ENCODE measurements around the gene SLC22A31. TPM values are rescaled to one million over a fixed set of nuclear protein-coding genes. Genes with fewer than 3 reads are reported as not detected.

The SLC22A31 gene
- total and polyA plus RNA-seq, 10 donors, result 0.98 to 8.3 (median 4.6) TPM

- Histone ChIP-seq H3K36me3 (no peaks in the 10 kb centered on the region), H3K4me1 (peaks cover 11 to 42% (median 23%) of the 10 kb centered on the region in 6 donors), H3K4me3 (no peak overlapping the region), H3K27ac (no peak overlapping the region), H3K9me3 (no peaks in the 10 kb centered on the region), H3K27me3 (replicated peaks in 1 of 7) (peaks cover 0 to 67% (median 38%) of the 10 kb centered on the region in 7 donors)
- 84 to 89% (median 86%) methylated on average over 12 to 13 of the region's 13 CpGs for WGBS, 5 donors
- DNase-seq, result peak; percentile 71
- TF ChIP-seq POLR2AphosphoS5 (IDR thresholded peaks at IDR 0.05) (no peak), CTCF (IDR thresholded peaks at IDR 0.05 in 8 of 11, conservative IDR thresholded peaks at IDR 0.05 in 3 of 11) (no peak), POLR2A (IDR thresholded peaks at IDR 0.05) (no peak)
- intact Hi-C loops (cut with DNase I; ENCODE audit: low total_unique reads), result no loop called here
These were observed 3.2 kb downstream of the SLC22A31 start for GRCh38 chr16:89197033-89197632.

GRCh38 chr16:89195521-89196171 is 4.7 kb downstream of the SLC22A31 start:
- no peaks in the 10 kb centered on the region for H3K9me3 ChIP-seq
- H3K27me3 ChIP-seq (replicated peaks in 1 of 7), result peaks cover 0 to 61% (median 26%) of the 10 kb centered on the region in 7 donors
- H3K4me3 ChIP-seq, result no peak overlapping the region
- peaks cover 17 to 38% (median 25%) of the 10 kb centered on the region in 6 donors for H3K4me1 ChIP-seq
- intact Hi-C loops (cut with DNase I; ENCODE audit: low total_unique reads), result no loop called here
- WGBS, 5 donors, result 81 to 93% (median 88%) methylated on average over 8 to 21 of the region's 21 CpGs
- no peak overlapping the region for H3K27ac ChIP-seq
- TF ChIP-seq POLR2AphosphoS5 (IDR thresholded peaks at IDR 0.05) (no peak), CTCF (IDR thresholded peaks at IDR 0.05 in 8 of 11, conservative IDR thresholded peaks at IDR 0.05 in 3 of 11) (no peak), POLR2A (IDR thresholded peaks at IDR 0.05) (no peak)
- no peaks in the 10 kb centered on the region for H3K36me3 ChIP-seq
- peak; percentile 72 for DNase-seq

- no peaks in the 10 kb centered on the region for H3K36me3 ChIP-seq
- peaks cover 0 to 51% (median 16%) of the 10 kb centered on the region in 7 donors for H3K27me3 ChIP-seq (replicated peaks in 1 of 7)
- TF ChIP-seq POLR2AphosphoS5 (IDR thresholded peaks at IDR 0.05) (no peak), POLR2A (IDR thresholded peaks at IDR 0.05) (no peak), CTCF (IDR thresholded peaks at IDR 0.05 in 8 of 11, conservative IDR thresholded peaks at IDR 0.05 in 3 of 11) (no peak)
- H3K4me1 ChIP-seq, result peaks cover 8 to 28% (median 15%) of the 10 kb centered on the region in 6 donors
- H3K9me3 ChIP-seq, result no peaks in the 10 kb centered on the region
- intact Hi-C loops (cut with DNase I; ENCODE audit: low total_unique reads), result no loop called here
- no peak overlapping the region for H3K4me3 ChIP-seq
- DNase-seq, result peak; percentile 77
- 69 to 78% (median 77%) methylated on average over 23 to 45 of the region's 45 CpGs for WGBS, 5 donors
- H3K27ac ChIP-seq, result no peak overlapping the region
These were observed 5.7 kb downstream of the SLC22A31 start for GRCh38 chr16:89194340-89195311.

Data from spleen (tissue), 11 donors.